GM12801 (cell line): ENCODE data around the gene PKP4.

Experiments
- TF ChIP-seq, protein P1 (sequence below): IDR thresholded peaks from one replicate; pipeline ENCODE4 v1.5.1; 2011; ENCODE audit warnings: control low read depth; ENCODE audit not compliant: insufficient read length; ENCODE audit errors: extremely low read depth

Gene PKP4

GRCh38 chr2:158677542-158677941, 220.8 kb downstream of the PKP4 start:
- TF ChIP-seq, protein P1, sequence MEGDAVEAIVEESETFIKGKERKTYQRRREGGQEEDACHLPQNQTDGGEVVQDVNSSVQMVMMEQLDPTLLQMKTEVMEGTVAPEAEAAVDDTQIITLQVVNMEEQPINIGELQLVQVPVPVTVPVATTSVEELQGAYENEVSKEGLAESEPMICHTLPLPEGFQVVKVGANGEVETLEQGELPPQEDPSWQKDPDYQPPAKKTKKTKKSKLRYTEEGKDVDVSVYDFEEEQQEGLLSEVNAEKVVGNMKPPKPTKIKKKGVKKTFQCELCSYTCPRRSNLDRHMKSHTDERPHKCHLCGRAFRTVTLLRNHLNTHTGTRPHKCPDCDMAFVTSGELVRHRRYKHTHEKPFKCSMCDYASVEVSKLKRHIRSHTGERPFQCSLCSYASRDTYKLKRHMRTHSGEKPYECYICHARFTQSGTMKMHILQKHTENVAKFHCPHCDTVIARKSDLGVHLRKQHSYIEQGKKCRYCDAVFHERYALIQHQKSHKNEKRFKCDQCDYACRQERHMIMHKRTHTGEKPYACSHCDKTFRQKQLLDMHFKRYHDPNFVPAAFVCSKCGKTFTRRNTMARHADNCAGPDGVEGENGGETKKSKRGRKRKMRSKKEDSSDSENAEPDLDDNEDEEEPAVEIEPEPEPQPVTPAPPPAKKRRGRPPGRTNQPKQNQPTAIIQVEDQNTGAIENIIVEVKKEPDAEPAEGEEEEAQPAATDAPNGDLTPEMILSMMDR = no peak

DNA sequence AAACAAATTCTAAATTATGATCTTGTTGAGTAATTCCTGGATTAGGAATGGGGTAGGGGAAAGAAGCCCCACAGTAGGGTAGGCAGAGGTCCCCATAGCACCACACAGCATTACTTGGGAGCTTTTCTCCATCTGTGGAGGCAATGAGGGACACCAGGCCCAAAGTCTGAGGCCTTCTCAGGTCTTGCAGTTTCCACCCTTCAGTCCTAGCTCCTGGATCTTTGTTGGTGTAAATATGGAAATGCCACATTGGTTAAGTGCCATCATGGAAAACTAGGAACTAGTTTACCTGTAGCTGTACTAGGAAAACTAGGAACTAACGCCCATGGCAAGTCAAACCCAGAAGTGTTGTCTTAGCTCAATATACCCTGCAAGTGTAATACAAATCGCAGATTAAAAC, 225.1 kb downstream of the PKP4 start:
- TF ChIP-seq, protein P1 = no peak

DNA sequence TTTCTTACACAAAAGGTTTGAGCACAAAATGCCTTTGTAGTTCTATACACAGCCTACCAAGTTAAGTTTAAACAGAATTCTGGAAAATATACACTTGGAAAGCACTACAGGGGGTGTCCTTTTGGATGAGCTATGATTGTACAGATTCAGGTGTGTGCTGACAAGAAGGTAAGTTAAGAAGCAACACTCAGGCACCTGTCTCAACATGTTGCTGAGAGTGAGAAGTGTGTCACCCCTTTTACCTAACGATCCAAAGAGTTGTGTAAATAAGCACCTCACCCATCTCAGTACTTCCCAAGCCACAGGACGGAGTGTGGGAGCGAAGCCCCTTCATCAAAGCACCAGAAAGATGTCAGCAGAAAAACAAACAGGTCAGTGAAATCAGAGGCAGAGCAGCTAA, 228.9 kb downstream of the PKP4 start:
- TF ChIP-seq, protein P1 = no peak

- TF ChIP-seq, protein P1 = no peak
Measured at GRCh38 chr2:158686210-158686691, 229.5 kb downstream of the PKP4 start.

- TF ChIP-seq, protein P1 = no peak
Measured at GRCh38 chr2:158687315-158687714, 230.6 kb downstream of the PKP4 start.

DNA sequence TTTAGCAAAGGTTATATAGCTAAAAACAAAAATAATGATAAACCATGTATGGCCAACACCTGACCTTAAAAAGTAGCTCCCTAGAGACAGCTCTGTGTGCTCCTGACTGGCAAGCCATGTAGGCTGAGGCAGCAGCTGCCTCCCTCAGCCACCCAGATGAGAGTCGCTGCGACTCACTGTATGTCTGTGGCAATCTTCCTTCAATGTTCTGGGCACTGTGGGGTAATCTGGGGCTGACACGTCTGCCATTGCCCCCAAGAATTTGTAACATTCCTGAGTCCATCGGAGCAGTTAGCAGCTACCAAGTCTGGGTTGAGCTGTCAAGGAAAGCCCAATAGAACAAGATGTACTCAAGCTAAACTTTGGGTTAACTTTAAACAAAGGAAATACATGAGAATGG, 232.0 kb downstream of the PKP4 start:
- TF ChIP-seq, protein P1 = no peak

GRCh38 chr2:158689391-158689790, 232.6 kb downstream of the PKP4 start:
- TF ChIP-seq, protein P1 = no peak

- TF ChIP-seq, protein P1 = no peak
Measured at GRCh38 chr2:158690823-158691222, 234.1 kb downstream of the PKP4 start.
